Mesenchymal stem cell (in vitro differentiated cells and primary cell): ENCODE measurements around the gene SRSF4. TPM values are rescaled to one million over a fixed set of nuclear protein-coding genes. Genes with fewer than 3 reads are reported as not detected.

Experiments
- DNase-seq: peaks from one replicate; pipeline ENCODE4 v3.0.0-alpha.2; 2013
- H2AFZ ChIP-seq: one replicate; pipeline ENCODE4 v1.6.1; 2013; ENCODE audit warnings: low read depth, mild to moderate bottlenecking, control low read depth, inconsistent platforms, low read length, moderate library complexity
- H2AK5ac ChIP-seq: 2 replicates; pipeline ENCODE4 v1.6.1; 2013; ENCODE audit warnings: low read length, moderate library complexity, mild to moderate bottlenecking, inconsistent platforms; ENCODE audit not compliant: severe bottlenecking
- H2BK120ac ChIP-seq: one replicate; pipeline ENCODE4 v1.6.1; 2013; ENCODE audit warnings: low read depth, mild to moderate bottlenecking, inconsistent platforms, low read length, moderate library complexity
- H2BK12ac ChIP-seq, 2 experiments: one replicate each; pipeline ENCODE4 v1.6.1; 2013; ENCODE audit warnings: inconsistent platforms in 2 of 2, low read length in 2 of 2, mild to moderate bottlenecking in 2 of 2, moderate library complexity in 2 of 2, control low read depth in 1 of 2
- H2BK15ac ChIP-seq: one replicate; pipeline ENCODE4 v1.6.1; 2013; ENCODE audit warnings: mild to moderate bottlenecking, low read depth, inconsistent platforms; ENCODE audit not compliant: poor library complexity, severe bottlenecking
- H2BK5ac ChIP-seq: 2 replicates; pipeline ENCODE4 v1.6.1; 2013; ENCODE audit warnings: low read depth, mild to moderate bottlenecking, low read length, control low read depth, inconsistent platforms; ENCODE audit not compliant: poor library complexity, severe bottlenecking
- H3K14ac ChIP-seq, 2 experiments: one replicate each; pipeline ENCODE4 v1.6.1; 2013; ENCODE audit warnings: inconsistent platforms in 2 of 2, low read length in 2 of 2, control low read depth in 1 of 2, mild to moderate bottlenecking in 1 of 2, moderate library complexity in 1 of 2
- H3K18ac ChIP-seq, 2 experiments: one replicate each; pipeline ENCODE4 v1.6.1; 2013; ENCODE audit warnings: inconsistent platforms in 2 of 2, low read length in 2 of 2, control low read depth in 1 of 2, low read depth in 1 of 2, mild to moderate bottlenecking in 1 of 2
- H3K23ac ChIP-seq, 2 experiments: one replicate each; pipeline ENCODE4 v1.6.1; 2013; ENCODE audit warnings: inconsistent platforms in 2 of 2, low read length in 2 of 2, mild to moderate bottlenecking in 2 of 2, moderate library complexity in 2 of 2, control low read depth in 1 of 2
- H3K27ac ChIP-seq: 2 replicates; pipeline ENCODE4 v1.5.1; 2013; ENCODE audit warnings: mild to moderate bottlenecking, moderate library complexity, low read length, control low read depth, inconsistent platforms; ENCODE audit not compliant: poor library complexity, severe bottlenecking
- H3K27me3 ChIP-seq, 2 experiments: 2 replicates each; pipeline versions ENCODE4 v1.6.1 to v1.7.0; 2013; ENCODE audit warnings: low read length in 2 of 2, mild to moderate bottlenecking in 2 of 2, moderate library complexity in 2 of 2, control low read depth in 1 of 2, inconsistent platforms in 1 of 2; ENCODE audit not compliant: control insufficient read depth in 1 of 2, insufficient read depth in 1 of 2
- H3K36me3 ChIP-seq, 2 experiments: 2 replicates each; pipeline versions ENCODE4 v1.6.1 to v1.7.0; 2013; ENCODE audit warnings: low read length in 2 of 2, control low read depth in 1 of 2, inconsistent platforms in 1 of 2, low read depth in 1 of 2, mild to moderate bottlenecking in 1 of 2; ENCODE audit not compliant: insufficient read depth in 2 of 2, control insufficient read depth in 1 of 2
- H3K4ac ChIP-seq, 2 experiments: one replicate each; pipeline ENCODE4 v1.6.1; 2013; ENCODE audit warnings: inconsistent platforms in 2 of 2, low read length in 2 of 2, mild to moderate bottlenecking in 2 of 2, moderate library complexity in 2 of 2, control low read depth in 1 of 2, low read depth in 1 of 2
- H3K4me1 ChIP-seq: 2 replicates; pipeline ENCODE4 v1.6.1; 2013; ENCODE audit warnings: low read depth, low read length, control low read depth; ENCODE audit not compliant: control insufficient read depth, insufficient read depth
- H3K4me2 ChIP-seq: 2 replicates; pipeline ENCODE4 v1.6.1; 2013; ENCODE audit warnings: low read length, mild to moderate bottlenecking, inconsistent platforms; ENCODE audit not compliant: poor library complexity, severe bottlenecking
- H3K4me3 ChIP-seq, 2 experiments: 2 replicates each; pipeline versions ENCODE4 v1.5.1 to v1.7.0; 2013; ENCODE audit warnings: low read length in 2 of 2, mild to moderate bottlenecking in 2 of 2, control low read depth in 1 of 2, low read depth in 1 of 2; ENCODE audit not compliant: insufficient read depth in 1 of 2
- H3K79me1 ChIP-seq: replicated peaks from 2 replicates; pipeline ENCODE4 v1.6.1; 2013; ENCODE audit warnings: mild to moderate bottlenecking, control low read depth, low read length, inconsistent platforms; ENCODE audit not compliant: poor library complexity, severe bottlenecking
- H3K9ac ChIP-seq: 2 replicates; pipeline ENCODE4 v1.7.0; 2013; ENCODE audit warnings: mild to moderate bottlenecking, low read length, moderate library complexity
- H3K9me3 ChIP-seq: 2 replicates; pipeline ENCODE4 v1.7.0; 2013; ENCODE audit warnings: mild to moderate bottlenecking, low read length; ENCODE audit not compliant: control insufficient read depth
- H4K8ac ChIP-seq: one replicate; pipeline ENCODE4 v1.6.1; 2013; ENCODE audit warnings: inconsistent platforms, mild to moderate bottlenecking, low read length, moderate library complexity
- H4K91ac ChIP-seq: one replicate; pipeline ENCODE4 v1.6.1; 2013; ENCODE audit warnings: mild to moderate bottlenecking, low read length, inconsistent platforms
- WGBS: methylation state at CpG from one replicate; pipeline ENCODE4 v1.1.7; 2013; ENCODE audit warnings: mixed read lengths; 5-methylcytosine and 5-hydroxymethylcytosine counted together
- polyA plus RNA-seq, 2 experiments: library from polyadenylated mRNA; stranded (reverse); fragments of 200-250 nt; gene quantifications; one replicate each; pipeline ENCODE4 v1.2.3, GENCODE V29; 2013

SRSF4 gene
- polyA plus RNA-seq (2013, experiment 1 of 2): 52.4 TPM
- 51.7 TPM for polyA plus RNA-seq (2013, experiment 2 of 2)

DNA sequence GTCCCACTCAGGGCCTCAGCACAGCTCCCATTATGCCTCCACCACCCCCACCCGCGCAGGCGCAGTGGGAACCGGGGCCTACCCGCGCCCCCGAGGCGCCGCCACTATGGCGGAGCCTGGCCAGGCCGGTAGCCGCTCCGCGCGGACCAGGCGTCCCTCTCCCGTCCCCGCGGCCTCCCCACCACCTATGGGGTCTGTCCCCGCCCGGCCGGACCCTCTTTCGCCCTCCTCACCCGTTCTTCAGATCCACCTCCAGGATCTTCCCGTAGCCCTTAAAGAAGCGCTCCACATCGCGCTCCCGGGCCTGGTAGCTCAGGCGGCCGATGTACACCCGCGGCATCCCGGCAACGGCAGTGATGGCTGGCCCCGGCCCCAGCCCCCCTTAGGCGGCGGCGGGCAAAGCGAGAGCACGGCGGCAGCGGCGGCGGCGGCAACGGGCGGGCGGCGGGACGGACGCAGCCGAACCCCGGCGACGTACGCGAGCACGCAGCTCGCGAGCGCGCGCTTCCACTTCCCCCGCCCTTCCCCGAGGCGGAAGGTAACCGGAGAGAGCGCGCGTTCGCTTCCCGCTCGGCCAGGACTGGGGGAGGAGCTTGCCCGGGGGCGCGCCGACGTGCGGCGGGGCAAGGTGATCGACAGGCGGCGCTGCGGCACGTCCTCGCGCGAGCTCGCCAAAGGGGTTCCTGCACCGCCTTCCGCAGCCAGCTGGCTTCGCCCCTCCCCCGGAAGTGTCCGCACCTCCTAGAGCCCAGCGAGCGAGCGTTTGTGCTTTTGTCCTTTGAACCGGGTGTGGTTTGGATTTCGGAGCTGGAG is at the start of gene SRSF4:
SRSF4 (minus strand) TSS at position 488 of the 813 bp plus-strand sequence; CDS start at position 340, 148 bp downstream.
- Histone ChIP-seq H3K27me3 (no peaks in the 10 kb centered on the region), H4K8ac (peak within 1 kb of the TSS; percentile 86), H2BK12ac (peak within 1 kb of the TSS in 1 of 2 experiments; percentile 72), H2BK5ac (peak within 1 kb of the TSS; percentile 98), H3K36me3 (peaks cover 4 to 6% of the 10 kb centered on the region in 2 experiments), H2AK5ac (peak within 1 kb of the TSS; percentile 87), H3K9me3 (no peaks in the 10 kb centered on the region), H3K4me1 (peaks cover 6% of the 10 kb centered on the region), H3K23ac (peak within 1 kb of the TSS in 1 of 2 experiments; percentile 100), H2BK120ac (peak within 1 kb of the TSS; percentile 99), H3K14ac (peak within 1 kb of the TSS; percentile 98 to 100), H3K4ac (peak within 1 kb of the TSS; percentile 100), H3K79me1 (no peaks in the 10 kb centered on the region), H2BK15ac (peak within 1 kb of the TSS; percentile 90), H3K27ac (peak within 1 kb of the TSS; percentile 100), H2AFZ (peak within 1 kb of the TSS; percentile 94), H3K4me2 (peak within 1 kb of the TSS; percentile 66), H3K4me3 (peak within 1 kb of the TSS; percentile 94 to 99), H4K91ac (peak within 1 kb of the TSS; percentile 99), H3K9ac (peak within 1 kb of the TSS; percentile 100), H3K18ac (peak within 1 kb of the TSS; percentile 100)
- peak; percentile 96 for DNase-seq
- under 1% methylated on average over 75 of the region's 100 CpGs for WGBS

DNA sequence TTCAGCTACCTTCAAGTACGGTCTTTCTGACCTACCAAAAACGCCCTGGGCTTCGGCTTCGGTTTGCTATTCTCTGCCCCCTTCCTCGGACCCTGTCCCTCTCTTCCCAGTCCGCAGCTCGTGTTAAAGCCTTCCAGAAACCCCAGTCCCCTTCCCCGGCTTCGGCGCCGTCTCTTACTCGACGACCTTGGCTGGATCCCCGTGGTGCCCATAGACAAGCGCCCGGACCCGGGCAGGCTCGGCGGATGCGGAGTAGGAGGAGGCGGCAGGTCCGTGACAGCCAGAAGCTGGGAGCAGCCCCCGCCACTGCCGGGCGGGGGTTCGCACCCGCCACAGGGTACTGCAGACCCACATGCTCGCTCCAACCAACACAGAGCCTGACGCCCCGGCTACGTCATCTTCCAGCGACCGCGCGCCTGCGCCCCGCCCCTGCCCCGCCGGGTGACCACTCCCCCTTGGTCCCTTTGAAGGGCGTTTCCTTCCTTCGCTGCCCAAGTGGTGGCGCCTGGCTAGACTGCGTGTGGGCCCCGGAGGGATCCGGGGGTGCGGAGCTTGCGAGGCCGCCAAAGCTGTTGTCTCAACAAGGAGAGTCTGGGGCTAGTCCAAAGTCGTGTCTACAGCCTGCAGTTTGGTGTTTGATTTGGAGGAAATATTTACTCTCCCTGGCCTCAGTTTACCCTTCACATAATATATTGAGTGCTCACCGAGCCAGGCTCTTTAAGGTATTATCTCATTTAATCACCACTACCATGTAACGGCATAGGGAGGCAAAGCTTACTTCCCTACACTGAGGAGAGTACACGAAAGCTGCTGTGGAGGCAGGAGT is 49.1 kb upstream of the SRSF4 start, which contains the start of gene MECR:
MECR (minus strand) TSS at position 382 of the 826 bp plus-strand sequence; CDS start at position 354, 28 bp downstream.
- H2BK15ac ChIP-seq: peak within 1 kb of the TSS; percentile 18
- peak within 1 kb of the TSS; percentile 18 for H2AK5ac ChIP-seq
- peak within 1 kb of the TSS; percentile 98 for H3K9ac ChIP-seq
- DNase-seq: peak; percentile 93
- peak within 1 kb of the TSS; percentile 69 to 77 for H3K18ac ChIP-seq
- H2BK120ac ChIP-seq: peak within 1 kb of the TSS; percentile 64
- H3K36me3 ChIP-seq: no peaks in the 10 kb centered on the region
- H3K23ac ChIP-seq: no peak within 1 kb of the TSS
- peak within 1 kb of the TSS; percentile 91 for H2AFZ ChIP-seq
- peaks cover 5% of the 10 kb centered on the region for H3K4me1 ChIP-seq
- H2BK5ac ChIP-seq: no peak within 1 kb of the TSS
- peaks cover 0 to 12% of the 10 kb centered on the region in 2 experiments for H3K27me3 ChIP-seq
- WGBS: 2% methylated on average over 49 of the region's 52 CpGs
- H3K9me3 ChIP-seq: no peaks in the 10 kb centered on the region
- H3K27ac ChIP-seq: no peak within 1 kb of the TSS
- H3K79me1 ChIP-seq: peaks cover 23% of the 10 kb centered on the region
- H4K8ac ChIP-seq: peak within 1 kb of the TSS; percentile 89
- peak within 1 kb of the TSS in 1 of 2 experiments; percentile 39 for H3K14ac ChIP-seq
- peak within 1 kb of the TSS; percentile 54 to 61 for H3K4ac ChIP-seq
- peak within 1 kb of the TSS; percentile 73 for H4K91ac ChIP-seq
- no peak within 1 kb of the TSS for H2BK12ac ChIP-seq
- peak within 1 kb of the TSS; percentile 94 for H3K4me2 ChIP-seq
- peak within 1 kb of the TSS; percentile 89 to 99 for H3K4me3 ChIP-seq

DNA sequence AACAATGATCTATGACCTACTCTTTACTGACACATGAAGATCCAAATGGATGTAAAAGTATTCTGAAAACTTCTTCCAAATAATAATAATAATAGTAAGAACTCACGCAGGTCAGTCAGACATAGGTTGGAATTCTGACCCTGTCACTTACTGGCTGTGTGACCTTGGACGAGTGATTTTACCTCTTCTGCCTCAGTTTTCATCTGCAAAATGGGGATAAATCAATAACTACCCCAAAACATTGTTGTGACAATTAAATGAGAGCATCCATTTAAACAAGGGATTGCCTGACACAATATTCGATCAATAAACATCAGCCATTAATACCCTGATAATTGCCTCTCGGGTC is 48.5 kb upstream of the SRSF4 start:
- WGBS: 21% methylated on average over 4 of the region's 4 CpGs
- Histone ChIP-seq H2BK12ac (no peak overlapping the region), H3K4me3 (peak overlapping the region; percentile 89 to 99), H3K27ac (no peak overlapping the region), H2AFZ (peak overlapping the region; percentile 91), H3K4me2 (peak overlapping the region; percentile 94), H3K4me1 (peaks cover 5% of the 10 kb centered on the region), H3K36me3 (peaks cover 0 to 4% of the 10 kb centered on the region in 2 experiments), H4K8ac (no peak overlapping the region), H3K23ac (no peak overlapping the region), H3K14ac (no peak overlapping the region), H2BK120ac (no peak overlapping the region), H3K27me3 (peaks cover 0 to 12% of the 10 kb centered on the region in 2 experiments), H3K9ac (peak overlapping the region; percentile 98), H3K4ac (peak overlapping the region in 1 of 2 experiments; percentile 33), H2BK5ac (no peak overlapping the region), H3K18ac (no peak overlapping the region), H4K91ac (no peak overlapping the region), H3K79me1 (peaks cover 26% of the 10 kb centered on the region), H3K9me3 (no peaks in the 10 kb centered on the region), H2BK15ac (no peak overlapping the region), H2AK5ac (no peak overlapping the region)
- DNase-seq: no peak
